Activated B cell treated with CpG ODN at 0.5 μM for 24 hours (primary cell): ENCODE data around the gene NRROS. TPM values are rescaled to one million over a fixed set of nuclear protein-coding genes. Genes with fewer than 3 reads are reported as not detected.

Experiments
- ATAC-seq: fragments of 200-7000 bp; cut with Tn5 transposase; one replicate; pipeline ENCODE4 v1.10.0; 2021; ENCODE audit warnings: low read depth, mild to moderate bottlenecking, moderate library complexity
- CTCF ChIA-PET: fragments of 350-600 bp; sonication (Branson Sonifier 250); formaldehyde crosslinking; loops from one replicate; lab custom pipeline; 2021; ENCODE audit warnings: antibody characterized with exemption; lab: Charles Lee
- POLR2A ChIA-PET: fragments of 350-600 bp; sonication (Branson Sonifier 250); formaldehyde crosslinking; loops from one replicate; lab custom pipeline; 2021; ENCODE audit warnings: antibody characterized with exemption; lab: Charles Lee
- DNase-seq: peaks from one replicate; pipeline ENCODE4 v3.0.0; 2022
- H3K27ac Mint-ChIP-seq: one replicate; pipeline ENCODE4 v1.8.0; 2020; ENCODE audit warnings: mixed read lengths
- H3K27me3 Mint-ChIP-seq: one replicate; pipeline ENCODE4 v1.8.0; 2021; ENCODE audit warnings: mixed read lengths
- H3K36me3 Mint-ChIP-seq: one replicate; pipeline ENCODE4 v1.8.0; 2021; ENCODE audit warnings: low read depth, mixed read lengths
- H3K4me1 Mint-ChIP-seq: one replicate; pipeline ENCODE4 v1.8.0; 2021; ENCODE audit warnings: mixed read lengths
- H3K4me3 Mint-ChIP-seq: one replicate; pipeline ENCODE4 v1.8.0; 2020; ENCODE audit warnings: mild to moderate bottlenecking, mixed read lengths
- H3K9me3 Mint-ChIP-seq: one replicate; pipeline ENCODE4 v1.8.0; 2020; ENCODE audit warnings: mixed read lengths
- intact Hi-C: fragments of 100-400 bp; cut with micrococcal nuclease; formaldehyde crosslinking; loops from one replicate; pipeline ENCODE4 v1.15.1; 2024
- total RNA-seq: library from RNA; stranded (reverse); gene quantifications from 2 replicates; pipeline ENCODE4 v1.2.3, GENCODE V29; 2022
- TF ChIP-seq, protein P1 (sequence below): fragments of 200-600 bp; IDR thresholded peaks from one replicate; pipeline ENCODE4 v1.8.0; 2022; ENCODE audit warnings: antibody characterized with exemption, mild to moderate bottlenecking

Gene NRROS
- total RNA-seq, 1 donor from 2014 or later, result 92.4 TPM

DNA sequence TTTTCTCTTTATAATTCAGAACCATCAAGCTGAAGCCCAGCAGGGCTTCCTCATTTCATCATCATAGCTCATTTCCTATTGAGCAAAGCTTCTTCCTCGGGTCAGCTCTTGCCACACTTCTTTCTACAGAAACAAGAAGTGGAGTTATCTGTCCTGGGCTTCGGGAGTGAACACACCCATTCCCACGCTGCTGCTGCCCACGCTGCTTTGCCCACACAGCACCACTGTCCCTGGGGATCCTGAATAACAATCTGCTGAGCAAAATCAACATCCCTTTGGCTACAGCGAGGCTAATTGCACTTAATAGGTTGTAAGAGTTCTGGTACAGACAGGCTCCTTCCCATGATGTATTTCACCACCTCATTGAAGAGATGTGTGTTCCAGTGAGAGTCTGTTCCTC, 48.9 kb downstream of the NRROS start:
- H3K36me3 Mint-ChIP-seq, result no peaks in the 10 kb centered on the region
- no peaks in the 10 kb centered on the region for H3K9me3 Mint-ChIP-seq
- no peaks in the 10 kb centered on the region for H3K27me3 Mint-ChIP-seq
- peak; percentile 30 for ATAC-seq
- peak overlapping the region; percentile 41 for H3K4me3 Mint-ChIP-seq
- no peak for DNase-seq
- H3K4me1 Mint-ChIP-seq, result peaks cover 30% of the 10 kb centered on the region
- intact Hi-C loops, result loop anchor here (5.0 kb wide), 2 partner anchors 161 to 436 kb away; no protein-coding TSS in a partner anchor
- ChIA-PET CTCF (interaction anchor here (11.5 kb wide), 1 partner anchor 80 kb away, joined by 258 read pairs; no protein-coding TSS in a partner anchor), POLR2A (interaction anchor here (0.8 to 1.0 kb wide), 4 partner anchors 21 to 78 kb away, joined by 3 to 8 read pairs (median 3); partner anchors contain the start of genes CEP19 and PIGX)
- TF ChIP-seq, protein P1, sequence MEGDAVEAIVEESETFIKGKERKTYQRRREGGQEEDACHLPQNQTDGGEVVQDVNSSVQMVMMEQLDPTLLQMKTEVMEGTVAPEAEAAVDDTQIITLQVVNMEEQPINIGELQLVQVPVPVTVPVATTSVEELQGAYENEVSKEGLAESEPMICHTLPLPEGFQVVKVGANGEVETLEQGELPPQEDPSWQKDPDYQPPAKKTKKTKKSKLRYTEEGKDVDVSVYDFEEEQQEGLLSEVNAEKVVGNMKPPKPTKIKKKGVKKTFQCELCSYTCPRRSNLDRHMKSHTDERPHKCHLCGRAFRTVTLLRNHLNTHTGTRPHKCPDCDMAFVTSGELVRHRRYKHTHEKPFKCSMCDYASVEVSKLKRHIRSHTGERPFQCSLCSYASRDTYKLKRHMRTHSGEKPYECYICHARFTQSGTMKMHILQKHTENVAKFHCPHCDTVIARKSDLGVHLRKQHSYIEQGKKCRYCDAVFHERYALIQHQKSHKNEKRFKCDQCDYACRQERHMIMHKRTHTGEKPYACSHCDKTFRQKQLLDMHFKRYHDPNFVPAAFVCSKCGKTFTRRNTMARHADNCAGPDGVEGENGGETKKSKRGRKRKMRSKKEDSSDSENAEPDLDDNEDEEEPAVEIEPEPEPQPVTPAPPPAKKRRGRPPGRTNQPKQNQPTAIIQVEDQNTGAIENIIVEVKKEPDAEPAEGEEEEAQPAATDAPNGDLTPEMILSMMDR, result no peak
- peak overlapping the region; percentile 35 for H3K27ac Mint-ChIP-seq

- ChIA-PET CTCF (interaction anchor here (11.5 kb wide), 1 partner anchor 82 kb away, joined by 258 read pairs; no protein-coding TSS in a partner anchor), POLR2A (interaction anchor here (0.5 to 1.7 kb wide), 5 partner anchors 48 to 188 kb away, joined by 3 to 17 read pairs (median 6); partner anchors contain the start of gene PAK2)
- intact Hi-C loops, result loop anchor here (5.0 kb wide), 2 partner anchors 163 to 438 kb away; no protein-coding TSS in a partner anchor
- H3K4me3 Mint-ChIP-seq, result no peak overlapping the region
- DNase-seq (no peak), ATAC-seq (no peak)
- no peaks in the 10 kb centered on the region for H3K36me3 Mint-ChIP-seq
- H3K4me1 Mint-ChIP-seq, result peaks cover 19% of the 10 kb centered on the region
- H3K27ac Mint-ChIP-seq, result no peak overlapping the region
- TF ChIP-seq, protein P1, result no peak
- no peaks in the 10 kb centered on the region for H3K9me3 Mint-ChIP-seq
- H3K27me3 Mint-ChIP-seq, result no peaks in the 10 kb centered on the region
Observed at GRCh38 chr3:196689941-196690660, 50.6 kb downstream of the NRROS start.

- Mint-ChIP-seq H3K4me1 (peaks cover 19% of the 10 kb centered on the region), H3K27ac (no peak overlapping the region), H3K27me3 (no peaks in the 10 kb centered on the region), H3K36me3 (no peaks in the 10 kb centered on the region), H3K4me3 (no peak overlapping the region), H3K9me3 (no peaks in the 10 kb centered on the region)
- POLR2A ChIA-PET, result interaction anchor here (1.7 kb wide), 1 partner anchor 48 kb away, joined by 4 read pairs; the partner anchor contains the start of gene PAK2
- DNase-seq (no peak), ATAC-seq (no peak)
- TF ChIP-seq, protein P1, result no peak
- intact Hi-C loops, result no loop called here
- CTCF ChIA-PET, result interaction anchor here (11.5 kb wide), 1 partner anchor 83 kb away, joined by 258 read pairs; no protein-coding TSS in a partner anchor
Observed at GRCh38 chr3:196691386-196691785, 51.9 kb downstream of the NRROS start.

GRCh38 chr3:196694202-196694638, 54.7 kb downstream of the NRROS start:
- TF ChIP-seq, protein P1, result no peak
- H3K9me3 Mint-ChIP-seq, result no peaks in the 10 kb centered on the region
- POLR2A ChIA-PET, result interaction anchor here (0.7 to 1.6 kb wide), 3 partner anchors 43 to 165 kb away, joined by 3 to 7 read pairs (median 4); no protein-coding TSS in a partner anchor
- no peak overlapping the region for H3K27ac Mint-ChIP-seq
- H3K4me3 Mint-ChIP-seq, result no peak overlapping the region
- no peak for DNase-seq
- peaks cover 17% of the 10 kb centered on the region for H3K4me1 Mint-ChIP-seq
- intact Hi-C loops, result loop anchor here (2.0 kb wide), 1 partner anchor 85 kb away; no protein-coding TSS in a partner anchor
- no peaks in the 10 kb centered on the region for H3K36me3 Mint-ChIP-seq
- H3K27me3 Mint-ChIP-seq, result no peaks in the 10 kb centered on the region
- peak; percentile 35 for ATAC-seq
- CTCF ChIA-PET, result interaction anchor here (0.7 to 11.5 kb wide), 2 partner anchors 86 to 109 kb away, joined by 3 to 258 read pairs; no protein-coding TSS in a partner anchor
